GM18951 (cell line): Measurements from ENCODE around the gene CIAO2B.

Experiments used
- POLR2A ChIP-seq: IDR thresholded peaks from 4 replicates; pipeline ENCODE4 v1.6.1; 2011; ENCODE audit warnings: mild to moderate bottlenecking; ENCODE audit not compliant: insufficient read length, insufficient read depth; ENCODE audit errors: extremely low read depth
- in situ Hi-C: fragments of 300-500 bp; cut with MboI; formaldehyde crosslinking; loops from one replicate; pipeline ENCODE4 v1.12.0; 2022; ENCODE audit warnings: low sequenced_read_pairs, mixed read lengths, inconsistent platforms; ENCODE audit not compliant: unreplicated experiment

CIAO2B gene

GRCh38 chr16:66926171-66926947, 7.8 kb downstream of the CIAO2B start:
- in situ Hi-C loops, result no loop called here
- TF ChIP-seq POLR2A, result no peak

GRCh38 chr16:66925322-66925840, 8.8 kb downstream of the CIAO2B start, which contains the start of gene RRAD:
RRAD (minus strand) TSS chr16:66925535; CDS start chr16:66925179, 356 bp downstream.
- in situ Hi-C loops, result no loop called here
- peak; percentile 19 for TF ChIP-seq POLR2A

GRCh38 chr16:66924527-66925321, 9.5 kb downstream of the CIAO2B start:
- in situ Hi-C loops, result no loop called here
- no peak for TF ChIP-seq POLR2A

GRCh38 chr16:66923866-66924265, 10.3 kb downstream of the CIAO2B start:
- in situ Hi-C loops, result no loop called here

GRCh38 chr16:66923247-66923731, 10.9 kb downstream of the CIAO2B start:
- in situ Hi-C loops, result no loop called here
- no peak for TF ChIP-seq POLR2A

More at GRCh38 chr16:66923866-66924265, 10.3 kb downstream of the CIAO2B start:
- TF ChIP-seq POLR2A, result no peak

- TF ChIP-seq POLR2A, result no peak
Observed at GRCh38 chr16:66921729-66922450, 12.3 kb downstream of the CIAO2B start.

GRCh38 chr16:66920924-66921680, 13.1 kb downstream of the CIAO2B start:
- in situ Hi-C loops, result no loop called here
- no peak for TF ChIP-seq POLR2A

More at GRCh38 chr16:66921729-66922450, 12.3 kb downstream of the CIAO2B start:
- in situ Hi-C loops, result no loop called here

GRCh38 chr16:66920299-66920590, 14.0 kb downstream of the CIAO2B start:
- in situ Hi-C loops, result no loop called here
- no peak for TF ChIP-seq POLR2A

GRCh38 chr16:66919569-66920298, 14.5 kb downstream of the CIAO2B start:
- in situ Hi-C loops, result no loop called here
- TF ChIP-seq POLR2A, result no peak

GRCh38 chr16:66918803-66919568, 15.2 kb downstream of the CIAO2B start, which contains the start of gene CDH16:
CDH16 (minus strand) TSS chr16:66918885; CDS start chr16:66918065, 820 bp downstream.
- in situ Hi-C loops, result no loop called here
- TF ChIP-seq POLR2A, result no peak

- in situ Hi-C loops, result no loop called here
Observed at GRCh38 chr16:66918355-66918754, 15.8 kb downstream of the CIAO2B start.

More at GRCh38 chr16:66918355-66918754, 15.8 kb downstream of the CIAO2B start:
- no peak for TF ChIP-seq POLR2A
